Endothelial cell of umbilical vein (primary cell): ENCODE data around the gene DNAJB1. TPM values are rescaled to one million over a fixed set of nuclear protein-coding genes. Genes with fewer than 3 reads are reported as not detected.

Experiments
- BruUV-seq: library from RNA; stranded (reverse); fragments of 400-500 nt; replicated peaks from 2 replicates; lab custom pipeline; 2021; lab: Mats Ljungman, UMichigan
- CTCF ChIA-PET: fragments of 300-600, 350-600 bp; sonication (Branson Sonifier 250); formaldehyde crosslinking; loops from one replicate; lab custom pipeline; 2021; ENCODE audit warnings: antibody characterized with exemption, inconsistent platforms; lab: Charles Lee
- POLR2A ChIA-PET: fragments of 300-600, 350-600 bp; sonication (Branson Sonifier 250); formaldehyde crosslinking; loops from one replicate; lab custom pipeline; 2021; ENCODE audit warnings: antibody characterized with exemption, inconsistent platforms; lab: Charles Lee
- DNase-seq: peaks from one replicate; pipeline ENCODE4 v3.0.0-alpha.2; 2011; ENCODE audit warnings: low read depth, low spot score
- FAIRE-seq: peaks from 2 replicates; lab custom pipeline; 2011; peaks lifted over from hg19 to GRCh38; lab: Jason Lieb, UNC
- H2AFZ ChIP-seq: 2 replicates; pipeline ENCODE4 v1.6.0; 2012; ENCODE audit warnings: low read depth, low read length, control low read depth, inconsistent platforms
- H3K27ac ChIP-seq: 2 replicates; pipeline ENCODE4 v1.5.1; 2011; ENCODE audit warnings: low read depth, mild to moderate bottlenecking, control low read depth, low read length, moderate library complexity; ENCODE audit not compliant: insufficient read depth
- H3K27me3 ChIP-seq, 2 experiments: 2 replicates each; pipeline versions ENCODE4 v1.6.0 to v1.6.1; 2011; ENCODE audit warnings: low read length in 2 of 2, mixed read lengths in 1 of 2; ENCODE audit not compliant: control insufficient read depth in 2 of 2, insufficient read depth in 2 of 2
- H3K36me3 ChIP-seq, 2 experiments: 2 replicates in 1 of 2; 3 replicates in 1 of 2; pipeline ENCODE4 v1.5.1; 2011; ENCODE audit warnings: low read length in 2 of 2, mild to moderate bottlenecking in 1 of 2, moderate library complexity in 1 of 2; ENCODE audit not compliant: control insufficient read depth in 2 of 2, insufficient read depth in 2 of 2; ENCODE audit errors: extremely low read depth in 1 of 2
- H3K4me1 ChIP-seq: 3 replicates; pipeline ENCODE4 v1.5.1; 2011; ENCODE audit warnings: mild to moderate bottlenecking, low read length; ENCODE audit not compliant: control insufficient read depth, insufficient read depth; ENCODE audit errors: extremely low read depth
- H3K4me2 ChIP-seq: 2 replicates; pipeline ENCODE4 v1.6.1; 2011; ENCODE audit warnings: low read length, control low read depth, mixed read lengths; ENCODE audit not compliant: insufficient read depth
- H3K4me3 ChIP-seq, 3 experiments: fragments of 200-600 bp in 1 of 3; sonication (generic), shearing (Covaris generic) in 1 of 3; replicated peaks in 1 of 3; 2 replicates each; pipeline ENCODE4 v1.5.1; 2011 to 2016; ENCODE audit warnings: control low read depth in 3 of 3, low read length in 3 of 3, mild to moderate bottlenecking in 2 of 3, inconsistent platforms in 1 of 3, low read depth in 1 of 3, moderate library complexity in 1 of 3; ENCODE audit not compliant: insufficient read depth in 1 of 3
- H3K79me2 ChIP-seq: 2 replicates; pipeline ENCODE4 v1.6.0; 2012; ENCODE audit warnings: low read length, inconsistent platforms; ENCODE audit not compliant: control insufficient read depth, insufficient read depth
- H3K9ac ChIP-seq: replicated peaks from 2 replicates; pipeline ENCODE3; 2011; ENCODE audit warnings: low read length, control low read depth; ENCODE audit not compliant: insufficient read depth; ENCODE audit errors: extremely low read depth
- H3K9me1 ChIP-seq: replicated peaks from 3 replicates; pipeline ENCODE4 v1.6.0; 2011; ENCODE audit warnings: mild to moderate bottlenecking, low read length; ENCODE audit not compliant: control insufficient read depth, insufficient read depth; ENCODE audit errors: extremely low read depth
- H3K9me3 ChIP-seq: replicated peaks from 2 replicates; pipeline ENCODE4 v1.5.1; 2012; ENCODE audit warnings: low read length, inconsistent platforms; ENCODE audit not compliant: control insufficient read depth, insufficient read depth
- H4K20me1 ChIP-seq: replicated peaks from 2 replicates; pipeline ENCODE3; 2011; ENCODE audit warnings: mild to moderate bottlenecking, low read length; ENCODE audit not compliant: control insufficient read depth, insufficient read depth; ENCODE audit errors: extremely low read depth
- CTCF ChIP-seq, 2 donors: IDR thresholded peaks; 1 replicate in 1 of 2; 2 replicates in 1 of 2; pipeline ENCODE4 v1.5.1; 2011; ENCODE audit warnings: low read length in 2 of 2, mild to moderate bottlenecking in 2 of 2, moderate library complexity in 2 of 2, control low read depth in 1 of 2, inconsistent platforms in 1 of 2, low read depth in 1 of 2; ENCODE audit not compliant: insufficient read depth in 1 of 2; ENCODE audit errors: extremely low read depth in 1 of 2
- EZH2 ChIP-seq: IDR thresholded peaks from 2 replicates; pipeline ENCODE4 v1.6.1; 2012; ENCODE audit warnings: borderline replicate concordance, low read depth, mild to moderate bottlenecking, moderate library complexity, low read length, inconsistent platforms; ENCODE audit not compliant: severe bottlenecking
- FOS ChIP-seq: IDR thresholded peaks from 2 replicates; pipeline ENCODE4 v1.6.1; 2011; ENCODE audit warnings: mild to moderate bottlenecking, low read length, moderate library complexity, borderline replicate concordance; ENCODE audit not compliant: insufficient read depth
- GATA2 ChIP-seq: IDR thresholded peaks from 2 replicates; pipeline ENCODE4 v1.7.0; 2011; ENCODE audit warnings: low read depth, mild to moderate bottlenecking, moderate library complexity, mixed read lengths, low read length; ENCODE audit not compliant: insufficient read length, insufficient read depth
- JUN ChIP-seq: IDR thresholded peaks from 2 replicates; pipeline ENCODE4 v1.6.1; 2011; ENCODE audit warnings: borderline replicate concordance, low read depth; ENCODE audit not compliant: insufficient read length, insufficient read depth
- MAX ChIP-seq: IDR thresholded peaks from 2 replicates; pipeline ENCODE4 v1.6.1; 2011; ENCODE audit not compliant: insufficient read depth, insufficient read length
- MYC ChIP-seq: IDR thresholded peaks from one replicate; pipeline ENCODE4 v1.6.1; 2011; ENCODE audit warnings: mild to moderate bottlenecking, low read depth, low read length
- POLR2A ChIP-seq: IDR thresholded peaks from 2 replicates; pipeline ENCODE4 v1.6.1; 2012; ENCODE audit warnings: low read depth, mild to moderate bottlenecking, control low read depth, low read length
- POLR2AphosphoS5 ChIP-seq: IDR thresholded peaks from 2 replicates; pipeline ENCODE4 v1.6.1; 2012; ENCODE audit warnings: low read depth, mild to moderate bottlenecking, control low read depth, low read length, moderate library complexity; ENCODE audit not compliant: insufficient read depth
- dilution Hi-C: fragments of 300-500 bp; cut with MboI; formaldehyde crosslinking; loops from one replicate; pipeline ENCODE4 v1.15.0; 2019; ENCODE audit warnings: low sequenced_read_pairs; ENCODE audit not compliant: extremely low pct_ligation_motif_present
- intact Hi-C: fragments of 100-400 bp; cut with micrococcal nuclease; formaldehyde crosslinking; loops from one replicate; pipeline ENCODE4 v1.10.0; 2022
- polyA plus RNA-seq, 4 experiments: library from polyadenylated mRNA; depleted of rRNA in 3 of 4; stranded (reverse) in 3 of 4; unstranded in 1 of 4; fragments of >200 nt; gene quantifications; 2 replicates each; pipeline versions ENCODE4 v1.2.1 to v1.2.3, GENCODE V29; 2011 to 2012; ENCODE audit warnings: missing spikeins in 1 of 4
- total RNA-seq: library from RNA; stranded (reverse); gene quantifications from 2 replicates; pipeline ENCODE4 v1.2.3, GENCODE V29; 2021

The DNAJB1 gene
- total and polyA plus RNA-seq, 2 donors (not counting 3 experiments of a cell fraction or from before 2014, with no cell fraction given) = 58.6 to 59.8 TPM

GRCh38 chr19:14561249-14561648 is 43.1 kb upstream of the DNAJB1 start:
- CTCF ChIA-PET = interaction anchor here (1.6 kb wide), 1 partner anchor 125 kb away, joined by 4 read pairs; no protein-coding TSS in a partner anchor
- H3K9ac ChIP-seq = no peak overlapping the region
- TF ChIP-seq POLR2AphosphoS5 (no peak), FOS (no peak), EZH2 (no peak), MYC (no peak), JUN (no peak)

GRCh38 chr19:14560776-14561108 is 42.5 kb upstream of the DNAJB1 start:
- H4K20me1 ChIP-seq = no peaks in the 10 kb centered on the region
- H3K4me2 ChIP-seq = no peak overlapping the region
- no peak overlapping the region for H2AFZ ChIP-seq
- ChIA-PET POLR2A (no interaction called here), CTCF (no interaction called here)
- H3K27ac ChIP-seq = peak overlapping the region; percentile 0
- no peak overlapping the region for H3K4me3 ChIP-seq
- H3K9ac ChIP-seq = no peak overlapping the region
- H3K9me3 ChIP-seq = no peaks in the 10 kb centered on the region
- H3K9me1 ChIP-seq = no peaks in the 10 kb centered on the region
- peaks cover 6% of the 10 kb centered on the region for H3K4me1 ChIP-seq
- DNase-seq (no peak), FAIRE-seq (no peak)
- dilution Hi-C loops (no loop called here), intact Hi-C loops (no loop called here)
- H3K27me3 ChIP-seq = no peaks in the 10 kb centered on the region
- H3K79me2 ChIP-seq = peaks cover 2% of the 10 kb centered on the region
- BruUV-seq = no TSS peak
- TF ChIP-seq EZH2 = no peak
- TF ChIP-seq FOS = no peak
- no peak for TF ChIP-seq CTCF (IDR thresholded peaks at IDR 0.05; ENCODE audit: extremely low read depth in 1 of 2, insufficient read depth in 1 of 2, low read depth in 1 of 2, low read length in 2 of 2)
- no peak for TF ChIP-seq JUN
- TF ChIP-seq GATA2 = no peak
- TF ChIP-seq POLR2A = no peak
- no peak for TF ChIP-seq MYC
- no peak for TF ChIP-seq POLR2AphosphoS5
- TF ChIP-seq MAX = no peak
- peaks cover 0 to 7% of the 10 kb centered on the region in 2 experiments for H3K36me3 ChIP-seq

More at GRCh38 chr19:14561249-14561648, 43.1 kb upstream of the DNAJB1 start:
- POLR2A ChIA-PET = no interaction called here
- BruUV-seq = no TSS peak
- H3K9me1 ChIP-seq = no peaks in the 10 kb centered on the region
- dilution Hi-C loops = no loop called here
- H3K4me3 ChIP-seq = no peak overlapping the region
- no peak overlapping the region for H3K27ac ChIP-seq
- H4K20me1 ChIP-seq = no peaks in the 10 kb centered on the region
- peaks cover 2% of the 10 kb centered on the region for H3K79me2 ChIP-seq
- peaks cover 0 to 7% of the 10 kb centered on the region in 2 experiments for H3K36me3 ChIP-seq
- intact Hi-C loops = no loop called here
- no peak for FAIRE-seq
- no peak for DNase-seq
- peaks cover 6% of the 10 kb centered on the region for H3K4me1 ChIP-seq
- no peak overlapping the region for H3K4me2 ChIP-seq
- H3K27me3 ChIP-seq = no peaks in the 10 kb centered on the region
- no peak overlapping the region for H2AFZ ChIP-seq
- no peaks in the 10 kb centered on the region for H3K9me3 ChIP-seq
